H1 (cell line): ENCODE results near the gene KCNK3. TPM values are rescaled to one million over a fixed set of nuclear protein-coding genes. Genes with fewer than 3 reads are reported as not detected.

Experiments used
- CTCF ChIA-PET: fragments of 300-600 bp; sonication (Branson Sonifier 250); formaldehyde crosslinking; loops from one replicate; lab custom pipeline; 2021; ENCODE audit not compliant: partially characterized antibody; lab: Charles Lee
- POLR2A ChIA-PET: fragments of 300-600 bp; sonication (Branson Sonifier 250); formaldehyde crosslinking; loops from one replicate; lab custom pipeline; 2021; ENCODE audit warnings: inconsistent platforms; ENCODE audit not compliant: partially characterized antibody; lab: Charles Lee
- DNase-seq, 2 experiments: peaks; one replicate each; pipeline versions ENCODE4 v3.0.0 to v3.0.0-alpha.2; 2010 to 2022; ENCODE audit warnings: low spot score in 2 of 2, low read depth in 1 of 2, mixed read lengths in 1 of 2
- FAIRE-seq: peaks from 2 replicates; lab custom pipeline; 2011; peaks lifted over from hg19 to GRCh38; lab: Jason Lieb, UNC
- H2AFZ ChIP-seq: 2 replicates; pipeline ENCODE4 v1.8.1; 2012; ENCODE audit warnings: low read length, inconsistent platforms
- H2AK5ac ChIP-seq: 2 replicates; pipeline ENCODE4 v1.6.1; 2013; ENCODE audit warnings: low read depth, low read length
- H2BK120ac ChIP-seq: replicated peaks from 2 replicates; pipeline ENCODE3; 2013; ENCODE audit warnings: low read depth, low read length, inconsistent platforms
- H2BK12ac ChIP-seq: 2 replicates; pipeline ENCODE4 v1.6.1; 2013; ENCODE audit warnings: low read depth, low read length
- H2BK15ac ChIP-seq: 2 replicates; pipeline ENCODE4 v1.6.1; 2013; ENCODE audit warnings: low read length
- H2BK20ac ChIP-seq: 2 replicates; pipeline ENCODE4 v1.6.1; 2013; ENCODE audit warnings: low read length
- H2BK5ac ChIP-seq: 2 replicates; pipeline ENCODE4 v1.6.1; 2013; ENCODE audit warnings: low read depth, low read length
- H3K14ac ChIP-seq: 2 replicates; pipeline ENCODE4 v1.6.1; 2013; ENCODE audit warnings: inconsistent platforms; ENCODE audit not compliant: insufficient read length
- H3K18ac ChIP-seq: 2 replicates; pipeline ENCODE4 v1.6.1; 2013; ENCODE audit warnings: low read length; ENCODE audit errors: extremely low read depth
- H3K23ac ChIP-seq: 2 replicates; pipeline ENCODE4 v1.6.1; 2013; ENCODE audit warnings: inconsistent platforms; ENCODE audit not compliant: insufficient read length
- H3K23me2 ChIP-seq: 2 replicates; pipeline ENCODE4 v1.6.1; 2013; ENCODE audit warnings: low read depth, low read length
- H3K27ac ChIP-seq: 2 replicates; pipeline ENCODE4 v1.6.1; 2011; ENCODE audit warnings: low read depth, low read length, inconsistent platforms
- H3K27me3 ChIP-seq, 4 experiments: replicated peaks in 1 of 4; 1 replicate in 1 of 4; 2 replicates in 3 of 4; pipeline versions ENCODE4 v1.6.1 to v1.8.1; 2011 to 2013; ENCODE audit warnings: low read length in 3 of 4, mild to moderate bottlenecking in 3 of 4, inconsistent platforms in 2 of 4, mixed read lengths in 2 of 4, moderate library complexity in 1 of 4; ENCODE audit not compliant: control insufficient read depth in 3 of 4, insufficient read depth in 3 of 4; ENCODE audit errors: extremely low read depth in 1 of 4
- H3K36me3 ChIP-seq, 4 experiments: 2 replicates each; pipeline versions ENCODE4 v1.6.1 to v1.8.1; 2011 to 2013; ENCODE audit warnings: mild to moderate bottlenecking in 4 of 4, low read length in 3 of 4, moderate library complexity in 2 of 4, control low read depth in 1 of 4, inconsistent platforms in 1 of 4; ENCODE audit not compliant: insufficient read depth in 4 of 4, control insufficient read depth in 2 of 4
- H3K4ac ChIP-seq: replicated peaks from 2 replicates; pipeline ENCODE3; 2013; ENCODE audit warnings: low read length, low read depth, mixed read lengths, inconsistent platforms; ENCODE audit not compliant: insufficient read length
- H3K4me1 ChIP-seq, 4 experiments: replicated peaks in 1 of 4; 1 replicate in 1 of 4; 2 replicates in 3 of 4; pipeline versions ENCODE4 v1.6.1 to v1.8.1; 2011 to 2013; ENCODE audit warnings: low read length in 3 of 4, inconsistent platforms in 2 of 4, mixed read lengths in 1 of 4; ENCODE audit not compliant: insufficient read depth in 4 of 4, control insufficient read depth in 3 of 4
- H3K4me2 ChIP-seq, 2 experiments: 2 replicates each; pipeline versions ENCODE4 v1.6.1 to v1.8.1; 2011 to 2013; ENCODE audit warnings: low read depth in 2 of 2, low read length in 2 of 2, control low read depth in 1 of 2, inconsistent platforms in 1 of 2, mild to moderate bottlenecking in 1 of 2; ENCODE audit not compliant: insufficient read depth in 1 of 2
- H3K4me3 ChIP-seq, 4 experiments: fragments of 200-600, 300-600 bp in 1 of 4; sonication (generic), shearing (Covaris generic), sonication (Bioruptor Twin) in 1 of 4; 2 replicates each; pipeline versions ENCODE4 v1.5.1 to v1.8.1; 2011 to 2016; ENCODE audit warnings: low read length in 4 of 4, low read depth in 3 of 4, control low read depth in 2 of 4, inconsistent platforms in 2 of 4, mild to moderate bottlenecking in 2 of 4, mixed read lengths in 1 of 4, moderate library complexity in 1 of 4; ENCODE audit not compliant: insufficient read depth in 2 of 4; ENCODE audit errors: extremely low read depth in 1 of 4
- H3K56ac ChIP-seq: replicated peaks from 2 replicates; pipeline ENCODE3; 2013; ENCODE audit warnings: low read depth, mild to moderate bottlenecking, mixed read lengths, low read length, inconsistent platforms; ENCODE audit not compliant: insufficient read length
- H3K79me1 ChIP-seq: 2 replicates; pipeline ENCODE4 v1.6.1; 2013; ENCODE audit warnings: low read depth, low read length, control low read depth
- H3K79me2 ChIP-seq, 2 experiments: 2 replicates each; pipeline versions ENCODE4 v1.6.1 to v1.8.1; 2012 to 2013; ENCODE audit warnings: low read length in 2 of 2, mild to moderate bottlenecking in 2 of 2, inconsistent platforms in 1 of 2; ENCODE audit not compliant: insufficient read depth in 2 of 2, control insufficient read depth in 1 of 2
- H3K9ac ChIP-seq, 4 experiments: replicated peaks in 1 of 4; 1 replicate in 1 of 4; 2 replicates in 3 of 4; pipeline versions ENCODE4 v1.6.1 to v1.8.1; 2011 to 2013; ENCODE audit warnings: low read depth in 3 of 4, low read length in 3 of 4, control low read depth in 2 of 4, mild to moderate bottlenecking in 2 of 4, moderate library complexity in 2 of 4, inconsistent platforms in 1 of 4; ENCODE audit errors: extremely low read depth in 1 of 4
- H3K9me3 ChIP-seq, 2 experiments: 2 replicates each; pipeline versions ENCODE4 v1.6.1 to v1.8.1; 2012 to 2013; ENCODE audit warnings: mild to moderate bottlenecking in 2 of 2, moderate library complexity in 2 of 2, control low read depth in 1 of 2, inconsistent platforms in 1 of 2, low read depth in 1 of 2, low read length in 1 of 2, mixed read lengths in 1 of 2; ENCODE audit not compliant: insufficient read depth in 2 of 2
- H4K20me1 ChIP-seq, 2 experiments: replicated peaks in 1 of 2; 2 replicates each; pipeline versions ENCODE3 to v1.8.1; 2011 to 2013; ENCODE audit warnings: inconsistent platforms in 2 of 2, low read length in 2 of 2, mild to moderate bottlenecking in 1 of 2; ENCODE audit not compliant: insufficient read depth in 2 of 2, control insufficient read depth in 1 of 2
- H4K5ac ChIP-seq: 2 replicates; pipeline ENCODE4 v1.6.1; 2013; ENCODE audit warnings: low read length, low read depth, mixed read lengths, inconsistent platforms; ENCODE audit not compliant: insufficient read length
- H4K8ac ChIP-seq: 2 replicates; pipeline ENCODE4 v1.8.0; 2013; ENCODE audit warnings: mild to moderate bottlenecking, moderate library complexity, low read length, inconsistent platforms; ENCODE audit not compliant: insufficient read depth; ENCODE audit errors: extremely low read depth
- H4K91ac ChIP-seq: replicated peaks from 2 replicates; pipeline ENCODE3; 2013; ENCODE audit warnings: low read length, mixed read lengths, inconsistent platforms; ENCODE audit not compliant: insufficient read length
- PHF8 ChIP-seq: fragments of 200-600 bp; sonication (generic); conservative IDR thresholded peaks from 2 replicates; pipeline ENCODE4 v1.7.1; 2012; ENCODE audit warnings: low read depth, mild to moderate bottlenecking, inconsistent platforms, low read length, moderate library complexity
- POU5F1 ChIP-seq: IDR thresholded peaks from 2 replicates; pipeline ENCODE4 v1.6.1; 2011; ENCODE audit warnings: low read depth, mild to moderate bottlenecking, low read length, moderate library complexity
- RNF2 ChIP-seq: fragments of 200-900, 300-1000 bp; sonication (generic); IDR thresholded peaks from 2 replicates; pipeline ENCODE4 v1.7.1; 2016; ENCODE audit warnings: borderline replicate concordance, low read depth, mild to moderate bottlenecking, antibody characterized with exemption, low read length; ENCODE audit not compliant: poor library complexity, severe bottlenecking; ENCODE audit errors: missing control alignments
- TAF1 ChIP-seq: IDR thresholded peaks from 2 replicates; pipeline ENCODE4 v1.6.1; 2011; ENCODE audit warnings: mild to moderate bottlenecking, low read depth, low read length
- WGBS, 2 experiments: shearing (Covaris generic) in 1 of 2; methylation state at CpG; one replicate each; pipeline versions ENCODE4 v1.1.6 to v1.1.7; 2013 to 2015; ENCODE audit warnings: low lambda C conversion rate in 2 of 2, mixed read lengths in 2 of 2, inconsistent platforms in 1 of 2, low coverage in 1 of 2, missing lambda C conversion rate in 1 of 2; ENCODE audit not compliant: insufficient replicate concordance in 2 of 2, insufficient coverage in 1 of 2, insufficient read length in 1 of 2; ENCODE audit errors: extremely low coverage in 1 of 2, missing lambda C conversion rate in 1 of 2; 5-methylcytosine and 5-hydroxymethylcytosine counted together
- polyA plus RNA-seq, 7 experiments: library from polyadenylated mRNA; depleted of rRNA in 3 of 7; stranded (reverse) in 5 of 7; unstranded in 2 of 7; fragments of >200 nt in 5 of 7; fragments of 200-250 nt in 2 of 7; gene quantifications; 1 replicate in 5 of 7; 2 replicates in 1 of 7; 4 replicates in 1 of 7; pipeline versions ENCODE4 v1.2.1 to v1.2.3, GENCODE V29; 2011 to 2013; ENCODE audit warnings: missing spikeins in 2 of 7, mixed read lengths in 2 of 7
- total RNA-seq: library from RNA; stranded (reverse); fragmentation: NEBNext Ultra II Directional; extraction: Animal tissue kit (Norgen Biotek cat#: 25700); gene quantifications from 2 replicates; pipeline ENCODE4 v1.2.1, GENCODE V29; 2021

KCNK3 gene
- total and polyA plus RNA-seq, 2 of the 8 experiments (the other 6 are each of a cell fraction or from before 2014, with no cell fraction given), result 0.29 to 0.30 TPM

- Histone ChIP-seq H3K4me1 (peaks cover 0 to 9% (median 4%) of the 10 kb centered on the region in 4 experiments; a peak in 4 of 7 replicates), H3K4me3 (no peak overlapping the region), H3K56ac (no peak overlapping the region), H3K9ac (no peak overlapping the region), H2BK12ac (no peak overlapping the region), H3K14ac (no peak overlapping the region), H3K4me2 (peak overlapping the region; percentile 76 to 95; a peak in 2 of 4 replicates), H4K20me1 (peaks cover 4 to 6% of the 10 kb centered on the region in 2 experiments), H4K8ac (no peak overlapping the region), H3K27ac (no peak overlapping the region), H3K4ac (no peak overlapping the region), H2AFZ (no peak overlapping the region), H3K79me2 (peaks cover 0 to 2% of the 10 kb centered on the region in 2 experiments; a peak in 1 of 4 replicates), H2AK5ac (no peak overlapping the region), H3K23me2 (peaks cover 3% of the 10 kb centered on the region; the same call in 1 of the 2 replicates), H3K79me1 (peaks cover 3% of the 10 kb centered on the region; the same call in 1 of the 2 replicates), H2BK5ac (no peak overlapping the region), H2BK15ac (no peak overlapping the region), H3K18ac (no peak overlapping the region), H2BK20ac (no peak overlapping the region), H2BK120ac (no peak overlapping the region), H3K9me3 (no peaks in the 10 kb centered on the region), H4K5ac (no peak overlapping the region), H3K23ac (no peak overlapping the region), H4K91ac (no peak overlapping the region), H3K27me3 (peaks cover 0 to 6% (median 0%) of the 10 kb centered on the region in 4 experiments; a peak in 2 of 7 replicates), H3K36me3 (no peaks in the 10 kb centered on the region)
- ChIA-PET CTCF (interaction anchor here (1.3 to 3.2 kb wide), 4 partner anchors 14 to 188 kb away, joined by 3 to 11 read pairs (median 3); no protein-coding TSS in a partner anchor), POLR2A (interaction anchor here (0.9 kb wide), 1 partner anchor 13 kb away, joined by 3 read pairs; no protein-coding TSS in a partner anchor)
- DNase-seq (no peak), FAIRE-seq (no peak)
- WGBS, 2 experiments, result 89% methylated on average over 10 of the region's 10 CpGs; no CpG with 5 or more reads in 1 of the 2 experiments
- TF ChIP-seq POU5F1 (no peak), PHF8 (no peak), RNF2 (no peak), TAF1 (no peak)
These were observed 73.1 kb downstream of the KCNK3 start for GRCh38 chr2:26765475-26766200.
